Stimulated activated CD4-positive, alpha-beta T cell treated with anti-CD3 and anti-CD28 coated beads, Interleukin-12 subunit alpha, Interleukin-12 subunit beta, amount 100 ng/mL, for 24 hours (primary cell): Measurements from ENCODE around the gene AK8.
A peak's percentile ranks its signal among the peaks of the same experiment; 100 is the strongest.
"Not testable (repeated sequence)": the region's sequence is repeated elsewhere in the genome, so short reads cannot be mapped to it uniquely, and the experiment has no call there.

Experiments
- DNase-seq, 2 experiments: peaks; one replicate each; pipeline ENCODE4 v3.0.0-alpha.2; 2020; ENCODE audit warnings: low read depth in 2 of 2

AK8 gene

DNA sequence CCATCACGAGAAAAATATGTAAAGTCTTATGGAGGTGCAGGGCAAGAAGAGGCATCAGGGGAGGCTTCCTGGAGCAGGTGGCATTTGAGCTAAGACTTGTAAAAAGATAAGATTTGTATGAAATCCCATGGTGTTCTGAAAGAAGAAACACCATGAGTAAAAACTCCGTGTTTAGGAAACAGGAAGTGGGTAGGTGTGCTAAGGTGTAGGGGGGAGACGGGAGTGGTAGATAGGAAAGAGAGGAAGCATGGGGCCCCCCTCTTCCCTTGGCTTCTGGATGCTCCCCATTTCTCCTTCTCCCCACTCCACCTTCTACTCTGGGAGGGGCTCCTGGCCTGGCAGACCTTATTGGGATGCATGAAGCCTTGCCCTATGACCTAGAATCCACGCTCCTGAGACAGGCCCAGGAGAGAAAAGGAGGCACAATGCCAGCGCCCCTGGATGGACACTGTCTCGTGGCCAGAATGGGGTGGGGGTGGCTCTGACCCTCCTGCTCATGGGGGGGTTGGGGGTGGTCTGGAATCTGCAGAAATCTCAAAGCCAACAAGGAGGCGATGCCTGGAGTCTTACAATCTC lies 104.2 kb downstream of the AK8 start:
- no peak for DNase-seq

DNA sequence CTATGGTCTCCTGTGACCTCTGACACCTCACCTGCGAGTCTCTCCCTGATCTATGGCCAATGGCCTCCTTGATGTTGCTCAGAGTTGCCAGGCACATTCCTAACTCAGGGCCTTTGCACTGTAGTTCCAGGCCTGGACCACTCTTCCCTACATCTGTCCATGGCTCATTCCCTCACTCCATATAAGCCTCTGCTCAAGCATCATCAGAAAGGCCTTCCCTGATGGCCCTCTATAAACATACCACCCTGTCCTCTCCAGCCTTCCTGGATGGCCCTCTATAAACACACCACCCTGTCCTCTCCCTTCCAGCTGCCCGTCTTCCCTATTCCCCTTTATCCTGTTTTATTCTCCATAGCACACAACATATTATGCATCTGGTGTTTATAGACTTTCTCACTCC lies 105.0 kb downstream of the AK8 start:
- no peak for DNase-seq

DNA sequence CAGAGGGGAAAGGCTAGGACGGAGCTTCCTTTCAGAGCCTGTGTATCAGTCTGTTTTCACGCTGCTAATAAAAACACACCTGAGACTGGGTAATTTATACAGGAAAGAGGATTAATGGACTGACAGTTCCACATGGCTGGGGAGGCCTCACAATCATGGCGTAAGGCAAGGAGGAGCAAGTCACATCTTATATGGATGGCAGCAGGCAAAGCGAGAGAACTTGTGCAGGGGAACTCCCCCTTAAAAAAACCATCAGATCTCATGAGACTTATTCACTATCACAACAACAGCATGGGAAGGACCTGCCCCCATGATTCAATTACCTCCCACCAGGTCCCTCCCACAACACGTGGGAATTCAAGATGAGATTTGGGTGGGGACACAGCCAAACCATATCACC lies 106.3 kb downstream of the AK8 start:
- not testable (repeated sequence) for DNase-seq

DNA sequence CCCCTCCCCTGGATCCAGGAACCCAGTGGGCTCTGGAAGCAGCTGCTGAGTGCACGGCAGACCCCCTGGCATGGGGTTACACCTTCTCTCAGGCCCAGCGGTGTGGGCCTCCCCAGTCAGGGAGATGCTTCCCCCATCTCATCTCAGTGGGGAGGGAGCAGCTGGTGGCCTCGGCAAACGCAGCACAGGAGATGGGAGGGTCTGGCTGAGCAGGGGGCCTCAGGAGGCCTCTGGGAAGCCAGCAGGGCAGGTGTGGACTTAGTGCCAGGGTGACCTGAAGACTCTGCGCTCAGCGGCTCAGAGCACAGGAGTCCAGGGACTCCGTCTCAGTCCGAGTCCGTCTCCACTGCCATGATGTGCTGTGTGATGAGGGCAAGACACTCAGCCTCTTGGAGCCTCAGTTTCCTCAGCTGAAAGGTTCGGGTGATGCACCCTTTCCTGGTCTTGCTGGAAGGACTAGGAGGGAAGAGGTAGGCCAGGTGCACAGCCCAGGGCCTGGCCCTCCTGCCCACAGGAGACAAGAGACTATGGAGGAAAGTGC lies 107.2 kb downstream of the AK8 start:
- no peak for DNase-seq

DNA sequence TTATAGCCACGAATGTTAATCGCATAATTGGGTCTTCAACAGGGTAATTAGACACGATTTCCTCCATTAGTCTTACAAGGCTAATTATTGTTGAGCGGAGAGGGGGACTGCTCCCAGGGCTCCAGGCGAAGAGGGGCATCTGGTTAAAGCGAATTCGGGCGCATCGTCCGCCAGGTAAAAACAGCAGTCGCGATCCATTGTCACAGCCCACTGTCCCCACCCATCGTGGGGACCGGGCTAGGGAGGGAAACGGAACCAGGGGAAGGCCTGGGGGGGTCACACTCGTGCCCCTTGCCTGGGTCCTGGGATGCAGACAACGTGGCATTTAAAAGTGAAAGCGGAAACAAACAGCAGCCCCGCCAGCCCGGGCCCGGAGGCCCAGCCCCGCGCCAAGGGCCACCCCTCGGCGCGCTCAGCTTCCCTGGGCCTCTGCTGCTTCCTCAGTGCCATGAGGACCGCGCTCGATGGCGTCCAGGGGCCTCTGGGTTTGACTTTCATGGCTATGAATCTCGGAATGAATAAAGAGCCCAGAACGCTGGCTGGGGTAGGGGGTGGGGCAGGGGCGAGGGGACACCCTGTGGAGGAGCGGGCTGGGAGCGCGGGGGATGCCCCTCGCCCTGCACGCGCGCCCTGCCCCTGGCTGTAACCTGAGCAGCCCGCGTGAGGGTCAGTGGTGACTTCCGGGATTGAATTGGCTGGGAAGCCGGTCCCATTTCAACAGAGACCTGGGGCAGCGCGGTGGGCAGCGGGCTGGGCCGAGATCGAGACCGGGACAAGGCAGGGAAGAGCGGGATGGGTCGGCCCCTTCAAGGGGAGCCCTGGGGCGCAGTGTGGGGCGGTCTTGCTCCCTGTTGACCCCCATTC lies 107.9 kb downstream of the AK8 start:
- peak in 1 of 2 experiments; percentile 49 for DNase-seq

DNA sequence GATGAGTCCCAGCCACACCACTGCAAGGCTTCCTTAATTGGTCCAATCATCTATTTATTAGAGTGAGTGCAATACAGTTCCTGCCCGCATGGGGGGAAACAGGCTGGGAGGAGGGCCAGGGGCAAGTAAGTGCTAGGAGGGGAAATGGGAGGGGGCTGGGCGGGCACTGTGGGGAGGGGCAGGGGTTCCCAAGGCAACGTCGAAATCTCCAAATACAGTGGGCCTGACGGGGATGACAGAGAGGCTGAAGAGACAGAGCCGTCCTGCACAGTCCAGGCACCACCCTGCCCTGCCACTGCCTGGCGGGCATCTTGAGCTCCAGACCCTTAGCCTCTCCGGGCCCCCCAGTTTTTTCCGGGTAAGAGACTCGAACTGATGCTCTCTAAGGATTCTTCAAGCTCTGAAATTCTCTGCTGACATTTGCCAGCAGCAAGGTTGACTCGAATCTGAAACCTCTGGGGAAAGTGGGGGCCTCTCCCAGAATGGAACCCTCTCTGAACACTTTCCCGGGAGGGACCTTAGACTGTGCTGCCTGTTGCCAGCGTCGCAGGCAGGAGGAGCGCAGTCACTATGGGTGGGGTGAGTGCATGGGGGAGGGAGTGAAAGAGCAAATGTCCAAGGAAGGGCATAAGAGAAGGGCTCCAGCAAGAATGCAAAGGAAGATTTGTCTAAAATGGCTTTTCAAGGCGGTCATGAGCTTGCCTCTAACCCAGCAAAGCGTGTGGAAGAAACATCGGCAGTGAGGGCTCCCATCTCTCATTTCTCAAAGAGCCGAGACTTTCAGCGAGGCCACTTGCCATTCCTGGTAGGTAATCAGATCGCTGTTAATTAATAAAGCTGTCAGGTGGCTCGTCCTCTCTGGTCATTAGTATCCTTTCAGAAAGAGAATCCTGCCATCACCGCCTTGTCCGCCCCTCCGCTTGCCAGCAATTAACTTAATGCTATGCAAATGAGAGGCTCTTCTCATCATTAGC lies 108.9 kb downstream of the AK8 start:
- DNase-seq, result peak in 1 of 2 experiments; percentile 59

DNA sequence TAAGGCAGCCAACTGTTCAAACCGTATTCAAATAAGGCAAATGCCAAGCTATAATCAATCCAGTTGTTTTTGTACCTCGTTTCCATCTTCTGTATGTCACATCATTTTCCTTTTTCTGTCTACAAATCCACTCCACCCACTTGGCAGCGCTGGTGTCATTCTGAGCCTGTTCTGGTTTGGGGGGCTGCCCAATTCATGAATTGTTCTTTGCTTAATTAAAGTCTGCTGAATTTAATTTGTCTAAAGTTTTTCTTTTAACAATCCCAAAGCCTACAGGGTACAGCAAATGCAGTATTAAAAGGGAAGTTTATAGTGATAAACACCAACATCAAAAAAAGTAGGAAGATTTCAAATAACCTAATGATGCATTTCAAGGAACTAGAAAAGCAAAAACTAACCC lies 114.5 kb downstream of the AK8 start:
- DNase-seq, result no peak

DNA sequence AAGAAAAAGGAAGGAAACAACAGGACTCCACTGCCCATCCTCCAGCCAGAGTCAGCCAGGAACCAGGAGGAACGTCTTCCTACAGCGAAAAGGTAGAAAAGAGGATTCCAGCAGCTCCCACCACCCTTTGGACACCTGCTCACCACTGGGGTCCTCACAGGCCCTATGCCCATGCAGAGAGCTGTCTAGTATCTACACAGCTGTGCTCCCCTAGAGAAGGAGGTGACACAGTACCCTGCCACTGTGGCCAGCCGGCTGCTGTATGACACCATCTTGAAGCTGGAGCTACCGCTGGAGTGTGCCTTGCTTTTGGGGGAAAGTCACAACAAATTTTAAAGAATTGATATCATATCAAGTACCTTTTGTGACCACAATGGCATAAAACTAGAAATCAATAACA lies 115.2 kb downstream of the AK8 start:
- no peak for DNase-seq

DNA sequence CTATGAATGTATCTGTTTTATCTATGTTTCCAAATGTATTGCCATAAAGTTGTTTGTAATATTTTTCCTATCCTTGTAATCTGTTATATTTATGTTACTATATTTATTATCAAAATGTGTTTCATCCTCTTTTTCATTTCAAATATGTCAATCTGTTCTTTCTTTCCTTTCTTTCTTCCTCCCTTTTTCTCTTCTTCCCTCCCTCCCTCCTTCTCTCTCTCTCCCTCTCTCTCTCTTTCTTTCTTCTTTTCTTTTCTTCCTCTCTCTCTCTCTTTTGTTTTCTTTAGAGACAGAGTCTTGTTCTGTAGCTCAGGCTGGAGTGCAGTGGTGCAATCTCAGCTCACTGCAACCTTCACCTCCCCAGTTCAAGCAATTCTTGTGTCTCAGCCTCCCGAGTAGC lies 116.5 kb downstream of the AK8 start:
- DNase-seq, result no peak

DNA sequence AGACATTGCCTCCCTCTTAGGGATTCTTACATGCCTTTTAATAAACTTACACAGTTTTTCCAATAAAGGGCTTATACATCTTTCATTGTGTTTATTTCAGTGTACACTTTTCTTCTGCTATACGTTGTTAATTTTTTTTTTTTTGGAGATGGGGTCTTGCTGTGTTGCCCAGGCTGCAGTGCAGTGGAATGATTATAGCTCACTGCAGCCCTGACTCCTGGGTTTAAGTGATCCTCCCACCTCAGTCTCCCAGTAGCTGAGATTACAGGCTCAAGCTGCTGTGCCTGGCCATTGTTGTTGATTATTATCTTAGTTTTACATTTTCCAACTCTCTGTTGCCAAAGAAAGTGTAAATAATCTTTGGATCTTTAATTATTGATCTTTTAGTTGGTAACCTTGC lies 118.0 kb downstream of the AK8 start:
- no peak for DNase-seq

DNA sequence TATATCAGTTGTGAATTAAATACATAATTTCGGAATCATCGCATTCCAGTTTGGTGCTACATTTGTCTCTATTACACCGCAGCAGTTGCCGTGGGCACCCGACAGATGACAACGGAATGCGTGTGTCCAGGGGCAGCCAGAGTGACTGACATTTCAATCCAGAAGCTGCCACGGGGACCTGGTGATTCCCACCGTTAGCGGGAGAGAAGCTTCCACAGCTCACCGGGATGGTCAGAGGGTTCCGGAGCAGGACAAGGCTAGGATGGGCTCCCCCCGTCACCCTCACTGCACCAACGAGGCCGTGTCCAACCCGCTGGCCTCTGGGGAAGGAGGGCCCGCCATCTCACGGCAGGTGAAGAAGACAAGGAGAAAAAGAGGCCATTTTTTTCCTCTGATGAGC lies 121.1 kb downstream of the AK8 start:
- DNase-seq, result no peak

DNA sequence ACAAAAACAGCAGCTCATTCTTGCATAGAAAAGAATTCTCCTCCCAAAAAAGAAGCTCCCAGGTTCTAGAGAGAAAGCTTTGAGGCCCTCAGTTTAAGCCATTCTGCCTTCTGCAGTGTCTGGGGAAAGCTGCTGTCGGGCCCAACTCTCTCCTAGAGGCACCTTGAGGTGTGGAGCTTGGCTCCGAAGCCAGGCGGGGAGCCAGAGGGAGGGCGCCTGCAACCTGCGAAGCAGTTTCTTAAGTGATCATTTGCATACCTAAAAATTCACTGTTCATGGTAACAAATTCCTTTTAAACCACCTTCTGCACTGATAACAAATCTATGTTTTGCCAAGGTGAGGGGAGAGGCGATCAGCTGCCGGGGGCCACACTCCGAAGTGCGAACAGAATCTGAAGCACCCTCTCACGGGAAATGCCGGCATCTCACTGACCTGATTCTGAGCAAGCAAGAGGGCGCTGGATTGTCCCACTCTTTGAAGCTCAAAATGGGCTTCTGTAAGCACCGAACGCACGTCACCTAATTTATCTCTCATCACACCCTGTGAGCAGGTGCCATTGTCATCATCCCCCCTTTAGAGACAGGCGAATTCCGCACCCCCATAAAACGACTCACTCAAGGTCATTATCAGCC lies 121.8 kb downstream of the AK8 start:
- no peak for DNase-seq

DNA sequence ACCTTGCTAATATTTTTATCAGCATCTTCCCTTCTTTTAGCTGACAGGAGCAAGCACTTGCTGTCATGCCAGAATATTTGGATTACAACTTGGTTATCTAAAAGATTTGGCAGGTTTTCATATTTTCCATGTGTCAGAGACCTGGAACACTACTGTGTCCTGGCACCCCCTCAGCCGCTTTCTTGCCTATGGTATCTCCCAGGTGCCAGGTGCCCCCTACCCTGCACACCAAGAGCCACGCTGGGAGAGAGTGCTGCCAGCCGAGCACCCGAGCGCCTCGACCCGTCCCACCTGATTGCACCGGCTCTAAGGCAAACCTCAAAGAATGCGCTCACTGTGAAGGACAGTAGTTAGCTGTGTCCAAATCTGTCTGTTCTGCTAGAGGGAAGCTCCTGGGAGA lies 123.0 kb downstream of the AK8 start:
- DNase-seq, result no peak

DNA sequence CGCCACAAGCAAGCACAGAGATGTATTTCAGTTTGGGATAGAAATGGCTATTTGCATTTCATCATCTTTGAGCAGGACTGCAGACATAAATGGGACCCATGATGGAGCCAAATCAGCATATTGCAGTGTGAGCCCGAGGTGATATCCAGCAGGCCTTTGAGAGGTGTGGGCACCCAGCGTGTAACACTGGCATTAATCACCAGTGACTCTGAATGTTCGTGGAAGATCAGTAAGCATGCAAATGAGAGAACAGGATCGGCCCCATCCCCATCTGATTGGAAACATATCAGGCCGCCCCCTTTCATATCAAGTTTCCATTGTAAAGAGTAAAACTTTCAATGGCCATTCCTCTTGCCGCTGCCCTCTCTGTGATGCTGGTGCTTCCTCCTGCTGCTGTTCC lies 123.8 kb downstream of the AK8 start:
- DNase-seq, result no peak

DNA sequence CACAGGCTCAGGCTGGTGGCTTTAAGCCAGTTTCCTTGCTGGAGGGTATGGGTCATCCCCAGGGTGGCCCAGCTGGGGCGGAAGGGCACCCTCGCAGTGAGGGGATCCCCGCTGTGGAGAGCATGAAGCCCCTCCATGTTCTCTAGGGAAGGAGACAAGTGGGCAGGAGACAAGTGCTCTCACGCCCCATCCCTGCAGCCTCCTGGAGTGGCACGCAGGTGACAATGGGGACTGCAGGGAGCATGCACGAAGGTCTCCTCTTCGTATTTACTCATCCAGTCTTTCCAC lies 124.5 kb downstream of the AK8 start:
- DNase-seq, result no peak

DNA sequence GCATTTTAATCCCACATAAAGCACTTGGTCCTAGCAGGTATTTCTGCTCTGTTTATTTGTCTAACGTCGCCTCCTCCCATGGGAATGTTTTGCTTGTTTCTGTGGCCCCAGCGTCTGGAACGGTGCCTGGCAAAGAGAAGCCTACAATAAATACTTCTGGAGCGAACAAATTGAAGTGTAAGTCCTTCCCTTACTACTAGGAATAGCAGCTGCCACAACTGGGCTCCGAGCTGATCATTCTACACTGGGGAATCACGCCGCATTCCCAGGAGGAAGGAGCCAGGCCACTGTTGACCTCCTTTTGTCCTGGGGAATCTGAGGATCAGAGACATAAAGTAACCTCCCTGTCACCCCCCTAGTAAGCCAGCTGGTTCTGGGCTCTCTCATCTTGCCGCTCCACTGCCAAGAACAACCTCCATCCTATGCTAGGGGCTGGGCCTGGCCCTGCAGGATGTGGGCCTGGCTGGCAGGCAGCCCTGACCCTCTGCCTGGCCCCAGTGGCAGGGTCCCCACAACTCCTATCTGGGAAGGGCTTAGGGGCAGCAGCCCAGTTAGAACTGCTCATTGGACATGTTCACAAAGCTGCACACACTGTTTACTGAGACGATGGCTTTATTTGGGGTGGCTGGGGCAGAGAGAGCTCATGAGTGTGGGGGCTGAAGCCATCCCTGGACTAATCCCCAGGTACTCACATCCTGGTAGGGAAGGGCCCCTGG lies 125.0 kb downstream of the AK8 start:
- no peak for DNase-seq

DNA sequence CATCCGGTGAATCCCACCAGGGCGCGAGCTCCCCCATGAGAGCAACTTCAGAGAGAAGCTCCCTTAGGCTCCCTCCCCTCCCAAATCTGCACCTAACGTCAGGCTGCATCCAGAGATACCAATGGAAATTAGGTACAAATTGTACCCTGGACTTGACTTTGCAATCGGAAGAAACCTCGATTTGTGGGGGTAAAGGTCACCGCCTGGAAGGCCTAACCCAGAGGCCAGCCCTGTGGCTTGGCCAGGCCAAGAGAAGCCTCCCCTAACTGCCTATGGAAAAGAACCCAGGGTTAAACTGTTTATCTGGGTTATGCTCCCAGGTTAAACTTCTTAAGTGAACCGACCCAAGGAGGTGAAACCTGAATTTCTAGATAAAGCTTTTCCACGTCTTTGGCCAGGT lies 127.4 kb downstream of the AK8 start:
- DNase-seq, result no peak

DNA sequence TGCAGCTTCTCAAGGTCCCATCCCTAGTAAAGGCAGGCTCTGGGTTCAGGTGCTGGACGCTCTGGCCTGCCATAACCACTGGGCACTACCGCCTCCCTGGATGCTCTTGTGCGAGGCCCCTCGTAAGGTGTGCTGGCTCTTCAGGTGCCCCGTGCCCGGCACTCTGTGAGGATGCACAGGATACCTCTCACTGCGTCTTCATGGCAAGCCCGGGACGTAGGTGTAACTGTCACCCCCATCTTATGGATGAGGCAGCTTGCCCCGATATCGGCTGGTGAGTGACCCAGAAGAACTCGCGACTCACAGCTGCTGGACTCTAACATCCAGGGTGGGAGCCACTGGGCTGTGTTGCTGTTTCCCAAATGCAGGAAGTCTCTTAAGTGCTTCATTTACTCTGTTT lies 128.8 kb downstream of the AK8 start:
- DNase-seq, result no peak

DNA sequence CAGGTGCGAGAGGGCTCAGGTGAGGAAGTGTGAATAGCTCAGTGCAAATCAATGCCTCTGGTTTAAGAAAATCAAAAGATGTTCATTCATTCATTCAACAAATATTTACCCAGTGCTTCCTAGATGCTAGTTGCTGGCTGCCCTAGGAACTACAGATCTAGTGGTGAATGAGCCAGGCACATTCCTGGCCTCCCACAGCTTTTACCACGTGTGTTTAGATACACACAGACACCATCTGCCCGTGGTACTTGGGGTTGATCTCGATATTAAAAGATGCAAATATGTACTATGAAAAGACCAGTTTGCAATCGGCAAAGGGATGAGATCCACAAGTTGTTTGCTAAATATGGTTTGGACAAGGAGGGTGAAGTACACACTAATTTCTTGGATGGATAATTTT lies 129.6 kb downstream of the AK8 start:
- no peak for DNase-seq

DNA sequence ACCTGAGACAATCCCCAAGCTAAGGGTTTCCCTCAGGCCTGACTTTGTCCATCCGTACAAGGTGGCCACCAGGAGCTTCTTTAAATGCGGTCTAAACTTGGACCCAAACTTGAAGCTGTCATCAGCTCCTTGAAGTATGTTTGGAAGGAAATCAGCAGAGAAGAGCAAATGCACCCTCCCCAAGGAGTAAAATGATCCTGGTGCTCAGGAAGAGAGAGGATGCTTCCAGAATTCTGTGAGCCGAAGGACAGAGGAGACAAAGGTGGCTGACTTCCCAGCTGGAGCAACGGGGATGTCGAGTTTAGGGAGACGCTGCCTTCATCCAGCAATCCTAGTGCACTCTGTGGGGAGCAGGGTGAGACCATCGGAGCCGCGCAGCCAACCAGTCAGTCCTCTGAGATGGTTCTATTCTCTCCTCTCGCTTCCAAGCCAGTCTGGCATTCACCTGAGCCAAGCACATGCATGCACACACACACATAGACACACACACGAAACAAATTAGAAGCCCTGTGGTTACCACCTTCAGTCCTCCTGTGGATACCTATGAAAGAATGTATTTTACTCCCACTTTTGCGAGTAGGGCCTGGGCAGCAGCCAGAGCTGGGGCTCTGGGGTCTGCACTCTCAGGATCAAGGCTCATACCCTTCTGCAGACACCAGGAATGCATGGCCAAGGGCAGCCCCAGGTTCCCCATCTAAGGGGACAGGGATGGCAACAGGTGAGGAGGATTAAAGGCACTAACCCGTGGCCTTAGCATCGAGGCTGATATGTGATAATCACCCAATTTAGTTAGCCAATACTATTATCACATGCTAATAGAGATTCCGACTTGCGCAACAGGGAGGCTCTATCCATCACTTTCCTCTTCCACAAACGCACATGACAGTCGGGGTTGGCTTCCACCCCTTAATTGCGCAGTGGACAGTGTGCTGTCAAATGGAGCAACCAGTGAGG lies 132.1 kb downstream of the AK8 start:
- no peak for DNase-seq
